Tibial artery (tissue), 4 donors: ENCODE results near the gene ANTKMT.

Experiments
- DNase-seq, 2 donors: peaks; one replicate each; pipeline ENCODE4 v3.0.0-alpha.2; 2019
- H3K27ac ChIP-seq, 2 donors: fragments of 200-600 bp; sonication (generic) in 1 of 2; 1 replicate in 1 of 2; 2 replicates in 1 of 2; pipeline ENCODE4 v1.5.1; 2018 to 2019; ENCODE audit warnings: mild to moderate bottlenecking in 1 of 2
- H3K27me3 ChIP-seq, 2 donors: fragments of 200-600 bp; sonication (generic) in 1 of 2; one replicate each; pipeline versions ENCODE4 v1.5.1 to v1.6.0; 2016 to 2019
- H3K36me3 ChIP-seq, 3 donors: fragments of 200-600 bp; sonication (generic) in 2 of 3; one replicate each; pipeline ENCODE4 v1.5.1; 2016 to 2019; ENCODE audit warnings: mild to moderate bottlenecking in 2 of 3
- H3K4me1 ChIP-seq, 4 donors: fragments of 200-600 bp; sonication (generic) in 2 of 4; 1 replicate in 3 of 4; 2 replicates in 1 of 4; pipeline ENCODE4 v1.5.1; 2016 to 2019
- H3K4me3 ChIP-seq, 2 donors: fragments of 200-600 bp; sonication (generic) in 1 of 2; 1 replicate in 1 of 2; 2 replicates in 1 of 2; pipeline ENCODE4 v1.5.1; 2018 to 2019; ENCODE audit warnings: mild to moderate bottlenecking in 2 of 2
- H3K9me3 ChIP-seq, 3 donors: fragments of 200-600 bp; sonication (generic) in 1 of 3; one replicate each; pipeline ENCODE4 v1.5.1; 2016 to 2019
- intact Hi-C: fragments of 100-400 bp; cut with DNase I; formaldehyde crosslinking; loops from one replicate; pipeline ENCODE4 v1.15.0; 2023; ENCODE audit warnings: low total_unique reads
- TF ChIP-seq, protein P1 (sequence below), 2 experiments: fragments of 200-600 bp in 1 of 2; fragments of 450-650 bp in 1 of 2; IDR thresholded peaks; one replicate each; pipeline ENCODE4 v1.5.1; 2017 to 2019; ENCODE audit warnings: antibody characterized with exemption in 2 of 2, mild to moderate bottlenecking in 1 of 2, moderate library complexity in 1 of 2

ANTKMT gene

DNA sequence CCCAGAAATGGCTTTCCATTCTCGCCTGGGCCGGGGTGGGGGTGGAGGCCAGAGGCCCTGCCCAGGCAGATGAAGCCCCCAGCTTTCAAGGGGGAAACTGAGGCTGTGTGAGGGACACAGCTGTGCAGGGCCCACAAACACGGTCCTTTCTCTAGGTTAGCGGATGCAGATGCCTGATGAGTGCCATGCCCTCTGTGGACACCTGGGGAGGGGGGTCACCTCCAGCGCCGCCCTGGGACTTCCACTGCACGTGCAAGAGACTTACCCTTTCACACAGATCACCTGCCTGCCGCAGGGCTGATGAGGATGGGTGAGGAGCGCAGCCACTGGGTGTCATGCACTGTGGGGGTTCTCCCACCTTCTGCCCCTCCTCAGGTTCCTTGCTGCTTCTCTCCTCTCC, 2.6 kb upstream of the ANTKMT start:
- TF ChIP-seq, protein P1, sequence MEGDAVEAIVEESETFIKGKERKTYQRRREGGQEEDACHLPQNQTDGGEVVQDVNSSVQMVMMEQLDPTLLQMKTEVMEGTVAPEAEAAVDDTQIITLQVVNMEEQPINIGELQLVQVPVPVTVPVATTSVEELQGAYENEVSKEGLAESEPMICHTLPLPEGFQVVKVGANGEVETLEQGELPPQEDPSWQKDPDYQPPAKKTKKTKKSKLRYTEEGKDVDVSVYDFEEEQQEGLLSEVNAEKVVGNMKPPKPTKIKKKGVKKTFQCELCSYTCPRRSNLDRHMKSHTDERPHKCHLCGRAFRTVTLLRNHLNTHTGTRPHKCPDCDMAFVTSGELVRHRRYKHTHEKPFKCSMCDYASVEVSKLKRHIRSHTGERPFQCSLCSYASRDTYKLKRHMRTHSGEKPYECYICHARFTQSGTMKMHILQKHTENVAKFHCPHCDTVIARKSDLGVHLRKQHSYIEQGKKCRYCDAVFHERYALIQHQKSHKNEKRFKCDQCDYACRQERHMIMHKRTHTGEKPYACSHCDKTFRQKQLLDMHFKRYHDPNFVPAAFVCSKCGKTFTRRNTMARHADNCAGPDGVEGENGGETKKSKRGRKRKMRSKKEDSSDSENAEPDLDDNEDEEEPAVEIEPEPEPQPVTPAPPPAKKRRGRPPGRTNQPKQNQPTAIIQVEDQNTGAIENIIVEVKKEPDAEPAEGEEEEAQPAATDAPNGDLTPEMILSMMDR (IDR thresholded peaks at IDR 0.05): no peak
- peaks cover 0 to 59% (median 39%) of the 10 kb centered on the region in 4 donors for H3K4me1 ChIP-seq
- intact Hi-C loops: no loop called here
- H3K27ac ChIP-seq: no peak overlapping the region
- no peak overlapping the region for H3K4me3 ChIP-seq
- no peak for DNase-seq
- H3K36me3 ChIP-seq: no peaks in the 10 kb centered on the region
- peaks cover 0 to 19% of the 10 kb centered on the region in 2 donors for H3K27me3 ChIP-seq
- H3K9me3 ChIP-seq: no peaks in the 10 kb centered on the region

DNA sequence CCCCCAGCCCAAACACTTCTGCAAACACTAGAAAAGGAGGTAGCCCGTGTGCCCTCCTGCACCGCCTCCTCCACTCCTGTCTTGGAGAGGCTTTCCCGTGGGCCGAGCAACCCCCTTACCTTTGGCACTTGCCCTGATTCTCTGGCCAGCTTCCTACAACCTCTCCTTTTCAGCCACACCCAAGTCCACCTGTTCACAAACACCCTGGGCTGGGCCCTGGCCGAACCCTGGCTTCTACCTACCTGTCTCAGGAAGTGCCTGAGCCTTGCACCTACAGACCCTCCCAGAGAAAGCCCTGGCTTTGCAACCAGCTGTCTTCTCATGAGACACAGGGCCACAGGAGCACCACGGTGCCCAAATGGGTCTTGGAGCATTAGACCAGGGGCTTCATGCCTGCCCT, 2.0 kb upstream of the ANTKMT start:
- intact Hi-C loops: no loop called here
- DNase-seq: no peak
- Histone ChIP-seq H3K27ac (no peak overlapping the region), H3K36me3 (no peaks in the 10 kb centered on the region), H3K9me3 (no peaks in the 10 kb centered on the region), H3K4me1 (peaks cover 0 to 59% (median 39%) of the 10 kb centered on the region in 4 donors), H3K27me3 (peaks cover 0 to 19% of the 10 kb centered on the region in 2 donors), H3K4me3 (no peak overlapping the region)
- TF ChIP-seq, protein P1 (IDR thresholded peaks at IDR 0.05): no peak

DNA sequence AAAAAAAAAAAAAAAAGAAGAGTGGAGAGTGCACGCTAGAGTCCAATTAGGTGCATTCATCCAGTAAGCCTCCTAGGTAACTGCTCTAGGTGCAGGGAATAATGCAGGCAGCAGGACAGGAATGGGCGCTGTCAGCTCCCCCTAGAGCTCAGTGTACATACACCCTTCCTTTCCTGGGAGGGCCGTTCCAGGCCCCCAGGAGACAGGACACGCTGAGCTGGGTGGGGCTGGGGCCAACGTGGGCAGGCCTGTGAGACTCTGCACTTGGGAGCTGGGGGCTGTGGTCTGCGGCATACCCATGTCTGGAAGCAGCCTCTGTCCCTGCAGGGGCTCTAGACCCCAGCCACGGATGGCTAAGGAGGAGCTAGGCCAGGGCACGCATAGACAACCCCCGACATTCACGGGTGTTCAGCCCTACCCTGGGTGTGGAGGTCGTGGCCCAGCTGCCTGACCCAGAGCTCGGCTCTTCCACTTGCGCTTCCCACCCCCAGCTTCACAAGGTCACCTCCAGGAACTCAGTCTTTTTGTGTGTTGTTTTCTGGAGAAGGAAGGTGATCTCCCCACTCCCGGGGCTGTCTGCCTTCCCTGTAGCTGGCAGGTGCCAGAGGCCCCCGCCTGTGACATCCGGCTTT, 1.0 kb upstream of the ANTKMT start:
- TF ChIP-seq, protein P1 (IDR thresholded peaks at IDR 0.05): no peak
- peak overlapping the region; percentile 77 to 92 for H3K27ac ChIP-seq
- no peaks in the 10 kb centered on the region for H3K36me3 ChIP-seq
- peak overlapping the region; percentile 63 to 74 for H3K4me3 ChIP-seq
- no peak for DNase-seq
- H3K27me3 ChIP-seq: peaks cover 0 to 14% of the 10 kb centered on the region in 2 donors
- H3K9me3 ChIP-seq: no peaks in the 10 kb centered on the region
- peaks cover 0 to 52% (median 33%) of the 10 kb centered on the region in 4 donors for H3K4me1 ChIP-seq
- intact Hi-C loops: no loop called here

DNA sequence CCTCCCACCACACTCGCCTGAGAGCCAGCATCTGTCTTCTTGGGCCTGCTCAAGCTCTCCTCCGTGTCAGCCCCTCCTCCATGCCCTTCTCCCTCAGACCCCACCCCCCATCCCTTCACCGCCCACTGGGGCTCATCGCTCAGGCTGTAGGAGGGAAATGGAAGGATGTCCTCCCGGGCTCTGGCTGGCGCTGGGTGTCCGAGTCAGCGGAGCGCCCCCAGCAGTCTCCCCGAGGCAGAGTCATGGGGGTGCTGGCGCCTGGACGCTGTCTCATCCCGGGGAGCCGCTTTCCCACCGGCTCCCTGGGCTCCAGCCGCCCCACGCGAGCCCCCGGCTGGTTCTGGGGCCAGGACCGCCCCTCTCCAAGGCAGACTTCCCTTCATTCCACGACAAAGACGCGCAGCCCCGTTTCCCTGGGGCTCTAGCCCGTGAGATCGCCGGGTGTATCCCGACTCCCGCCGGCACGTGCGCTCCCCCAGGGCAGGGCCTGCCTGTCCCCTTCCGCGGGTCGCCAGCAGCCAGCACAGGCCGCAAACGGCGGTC, 428 bp upstream of the ANTKMT start:
- intact Hi-C loops: no loop called here
- DNase-seq: no peak
- peaks cover 0 to 48% (median 31%) of the 10 kb centered on the region in 4 donors for H3K4me1 ChIP-seq
- no peaks in the 10 kb centered on the region for H3K9me3 ChIP-seq
- H3K27ac ChIP-seq: peak overlapping the region; percentile 77 to 92
- TF ChIP-seq, protein P1 (IDR thresholded peaks at IDR 0.05): no peak
- H3K4me3 ChIP-seq: peak overlapping the region; percentile 63 to 74
- H3K27me3 ChIP-seq: peaks cover 0 to 20% of the 10 kb centered on the region in 2 donors
- no peaks in the 10 kb centered on the region for H3K36me3 ChIP-seq

DNA sequence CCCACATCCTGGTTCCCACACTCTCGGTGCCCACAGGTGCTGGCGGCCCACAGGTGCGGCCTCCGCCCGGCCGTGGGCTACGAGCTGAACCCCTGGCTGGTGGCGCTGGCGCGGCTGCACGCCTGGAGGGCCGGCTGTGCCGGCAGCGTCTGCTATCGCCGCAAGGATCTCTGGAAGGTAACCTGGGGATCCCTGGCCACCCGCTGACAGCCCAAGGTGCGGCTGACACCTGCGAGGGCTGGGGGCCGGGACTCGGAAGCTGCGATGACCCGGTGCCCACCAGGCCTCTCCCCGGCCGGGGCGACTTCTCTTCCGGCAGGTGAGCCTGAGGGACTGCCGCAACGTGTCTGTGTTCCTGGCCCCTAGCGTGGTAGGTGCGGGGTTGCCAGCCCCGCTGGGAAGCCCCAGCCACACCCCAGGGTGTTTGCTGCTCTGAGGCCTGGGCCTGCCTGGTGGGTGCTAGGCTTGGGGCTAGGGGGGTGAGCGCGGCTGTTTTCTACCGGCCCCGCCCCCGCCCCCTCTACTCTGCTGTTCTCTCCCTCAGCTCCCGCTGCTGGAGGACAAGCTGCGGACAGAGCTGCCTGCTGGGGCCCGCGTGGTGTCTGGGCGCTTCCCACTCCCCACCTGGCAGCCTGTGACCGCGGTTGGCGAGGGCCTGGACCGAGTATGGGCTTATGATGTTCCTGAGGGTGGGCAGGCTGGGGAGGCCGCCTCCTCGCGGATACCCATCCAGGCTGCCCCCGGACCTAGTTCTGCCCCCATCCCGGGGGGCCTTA, 1.0 kb downstream of the ANTKMT start:
- Histone ChIP-seq H3K9me3 (no peaks in the 10 kb centered on the region), H3K27ac (peak overlapping the region; percentile 77 to 92), H3K27me3 (peaks cover 0 to 21% of the 10 kb centered on the region in 2 donors), H3K4me3 (peak overlapping the region; percentile 63 to 74), H3K36me3 (no peaks in the 10 kb centered on the region), H3K4me1 (peaks cover 0 to 44% (median 27%) of the 10 kb centered on the region in 4 donors)
- no peak for DNase-seq
- intact Hi-C loops: no loop called here
- TF ChIP-seq, protein P1 (IDR thresholded peaks at IDR 0.05): no peak
